Measurements from ENCODE around the gene SMARCD2.
A peak's percentile ranks its signal among the peaks of the same experiment; 100 is the strongest.

GRCh38 chr17:63786971-63787711 lies 55.3 kb downstream of the SMARCD2 start:
- TF ChIP-seq USF1 (IDR thresholded peaks at IDR 0.05) (no peak), MAX (IDR thresholded peaks at IDR 0.05) (no peak), NFIC (IDR thresholded peaks at IDR 0.05) (no peak), CEBPB (IDR thresholded peaks at IDR 0.05) (no peak), EP300 (IDR thresholded peaks at IDR 0.05; ENCODE audit: borderline replicate concordance) (peak; percentile 54; the same call in 1 of the 2 replicates), TCF12 (IDR thresholded peaks at IDR 0.05; ENCODE audit: low read depth) (peak; percentile 67; the same call in 1 of the 2 replicates), YY1 (IDR thresholded peaks at IDR 0.05; ENCODE audit: low read depth) (no peak), FOXM1 (IDR thresholded peaks at IDR 0.05; ENCODE audit: borderline replicate concordance, low read depth) (no peak), CREB1 (IDR thresholded peaks at IDR 0.05; ENCODE audit: low read depth) (no peak), REST (IDR thresholded peaks at IDR 0.05; ENCODE audit: low read depth) (no peak)

All from Ishikawa (cell line).